Muscle of leg (tissue), 11 donors: ENCODE results near the gene WWC2. TPM values are rescaled to one million over a fixed set of nuclear protein-coding genes. Genes with fewer than 3 reads are reported as not detected.
"Not testable (repeated sequence)": the region's sequence is repeated elsewhere in the genome, so short reads cannot be mapped to it uniquely, and the experiment has no call there.

ENCODE experiments used
- DNase-seq: peaks from one replicate; pipeline ENCODE4 v3.0.0; 2013
- H3K27ac ChIP-seq: one replicate; pipeline ENCODE4 v1.5.1; 2013; ENCODE audit warnings: mild to moderate bottlenecking, low read length, control low read depth
- H3K27me3 ChIP-seq: one replicate; pipeline ENCODE4 v1.6.1; 2013; ENCODE audit warnings: low read length; ENCODE audit not compliant: control insufficient read depth, insufficient read depth
- H3K36me3 ChIP-seq: one replicate; pipeline ENCODE4 v1.6.1; 2013; ENCODE audit warnings: low read length; ENCODE audit not compliant: control insufficient read depth, insufficient read depth
- H3K4me1 ChIP-seq: one replicate; pipeline ENCODE4 v1.6.1; 2013; ENCODE audit warnings: low read length; ENCODE audit not compliant: control insufficient read depth, insufficient read depth
- H3K4me3 ChIP-seq: one replicate; pipeline ENCODE4 v1.5.1; 2013; ENCODE audit warnings: low read length, control low read depth
- H3K9me3 ChIP-seq: replicated peaks from 2 replicates; pipeline ENCODE4 v1.6.1; 2013; ENCODE audit warnings: low read depth, low read length; ENCODE audit not compliant: control insufficient read depth
- WGBS: methylation state at CpG from one replicate; pipeline ENCODE4 v1.1.5; 2013; ENCODE audit warnings: missing lambda C conversion rate; ENCODE audit not compliant: insufficient coverage; 5-methylcytosine and 5-hydroxymethylcytosine counted together
- polyA plus RNA-seq, 8 donors: library from polyadenylated mRNA; unstranded; fragments of 120-200 nt; gene quantifications; one replicate each; pipeline versions ENCODE4 v1.2.1 to v1.2.3, GENCODE V29; 2013; ENCODE audit warnings: inconsistent platforms in 1 of 8, low replicate concordance in 1 of 8; ENCODE audit not compliant: insufficient read length in 8 of 8, insufficient read depth in 1 of 8
- total RNA-seq: library from RNA; stranded (reverse); fragments of 120-200 nt; gene quantifications from one replicate; pipeline ENCODE4 v1.2.4, GENCODE V29; 2013

The WWC2 gene
- total and polyA plus RNA-seq, 9 donors = 12.9 to 25.4 (median 18.9) TPM

- no peak for DNase-seq
- H3K27me3 ChIP-seq = no peaks in the 10 kb centered on the region
- H3K4me1 ChIP-seq = peaks cover 5% of the 10 kb centered on the region
- H3K9me3 ChIP-seq = no peaks in the 10 kb centered on the region
- WGBS = no CpG with 5 or more reads among the region's 5 CpGs
- no peak overlapping the region for H3K27ac ChIP-seq
- H3K4me3 ChIP-seq = no peak overlapping the region
- H3K36me3 ChIP-seq = no peaks in the 10 kb centered on the region
These were observed 50.8 kb downstream of the WWC2 start for GRCh38 chr4:183149616-183150539.

GRCh38 chr4:183150664-183151063 lies 51.6 kb downstream of the WWC2 start:
- not testable (repeated sequence) for H3K27me3 ChIP-seq, DNase-seq, H3K4me1 ChIP-seq, H3K27ac ChIP-seq, H3K4me3 ChIP-seq, H3K36me3 ChIP-seq, H3K9me3 ChIP-seq
- no CpG with 5 or more reads among the region's 5 CpGs for WGBS

GRCh38 chr4:183152232-183152631 lies 53.2 kb downstream of the WWC2 start:
- no CpG with 5 or more reads among the region's 4 CpGs for WGBS
- H3K4me1 ChIP-seq, H3K27ac ChIP-seq, H3K36me3 ChIP-seq, H3K4me3 ChIP-seq, H3K9me3 ChIP-seq, H3K27me3 ChIP-seq, DNase-seq: not testable (repeated sequence)

- Histone ChIP-seq H3K27ac (no peak overlapping the region), H3K4me3 (no peak overlapping the region), H3K9me3 (no peaks in the 10 kb centered on the region), H3K4me1 (peaks cover 4% of the 10 kb centered on the region), H3K36me3 (no peaks in the 10 kb centered on the region), H3K27me3 (no peaks in the 10 kb centered on the region)
- DNase-seq = no peak
- WGBS = no CpG with 5 or more reads among the region's 6 CpGs
These were observed 54.3 kb downstream of the WWC2 start for GRCh38 chr4:183153190-183153916.

GRCh38 chr4:183154701-183155391 lies 55.8 kb downstream of the WWC2 start:
- peaks cover 4% of the 10 kb centered on the region for H3K4me1 ChIP-seq
- no peak overlapping the region for H3K27ac ChIP-seq
- 47% methylated on average over 6 of the region's 10 CpGs for WGBS
- H3K9me3 ChIP-seq = no peaks in the 10 kb centered on the region
- H3K4me3 ChIP-seq = no peak overlapping the region
- H3K27me3 ChIP-seq = no peaks in the 10 kb centered on the region
- DNase-seq = no peak
- H3K36me3 ChIP-seq = no peaks in the 10 kb centered on the region

GRCh38 chr4:183155450-183156184 lies 56.6 kb downstream of the WWC2 start:
- no peak for DNase-seq
- H3K27ac ChIP-seq = no peak overlapping the region
- H3K36me3 ChIP-seq = no peaks in the 10 kb centered on the region
- no peaks in the 10 kb centered on the region for H3K27me3 ChIP-seq
- no peak overlapping the region for H3K4me3 ChIP-seq
- H3K4me1 ChIP-seq = peaks cover 4% of the 10 kb centered on the region
- no peaks in the 10 kb centered on the region for H3K9me3 ChIP-seq
- WGBS = 96% methylated on average over 6 of the region's 11 CpGs

- H3K9me3 ChIP-seq = no peaks in the 10 kb centered on the region
- WGBS = no CpG with 5 or more reads among the region's 7 CpGs
- no peaks in the 10 kb centered on the region for H3K27me3 ChIP-seq
- H3K27ac ChIP-seq = no peak overlapping the region
- H3K36me3 ChIP-seq = no peaks in the 10 kb centered on the region
- no peak overlapping the region for H3K4me3 ChIP-seq
- no peak for DNase-seq
- peaks cover 4% of the 10 kb centered on the region for H3K4me1 ChIP-seq
These were observed 58.2 kb downstream of the WWC2 start for GRCh38 chr4:183157215-183157614.

- no peak overlapping the region for H3K4me3 ChIP-seq
- no peaks in the 10 kb centered on the region for H3K27me3 ChIP-seq
- no peak for DNase-seq
- H3K9me3 ChIP-seq = no peaks in the 10 kb centered on the region
- 67% methylated on average over 3 of the region's 4 CpGs for WGBS
- H3K4me1 ChIP-seq = peaks cover 4% of the 10 kb centered on the region
- no peaks in the 10 kb centered on the region for H3K36me3 ChIP-seq
- H3K27ac ChIP-seq = no peak overlapping the region
These were observed 59.0 kb downstream of the WWC2 start for GRCh38 chr4:183158062-183158461.

GRCh38 chr4:183161630-183162029 lies 62.6 kb downstream of the WWC2 start:
- WGBS = no CpG with 5 or more reads among the region's 5 CpGs
- H3K27me3 ChIP-seq = no peaks in the 10 kb centered on the region
- DNase-seq = no peak
- H3K27ac ChIP-seq = no peak overlapping the region
- H3K4me3 ChIP-seq = no peak overlapping the region
- H3K4me1 ChIP-seq = no peaks in the 10 kb centered on the region
- H3K36me3 ChIP-seq = no peaks in the 10 kb centered on the region
- no peaks in the 10 kb centered on the region for H3K9me3 ChIP-seq
